Measurements from ENCODE around the gene PDK4.

GRCh38 chr7:95540366-95540765 is 56.0 kb downstream of the PDK4 start:
- TF ChIP-seq CTCF (IDR thresholded peaks at IDR 0.05; ENCODE audit: insufficient read depth, low read depth, low read length) (no peak), EZH2 (IDR thresholded peaks at IDR 0.05; ENCODE audit: insufficient read depth, low read length) (no peak)
